GM19023 (cell line): Measurements from ENCODE around the gene TIMM44.

ENCODE experiments used
- ATAC-seq: cut with Tn5 transposase; IDR thresholded peaks from one replicate; pipeline ENCODE4 v1.9.1; 2021; ENCODE audit warnings: mild to moderate bottlenecking, moderate library complexity; ENCODE audit not compliant: unreplicated experiment

The TIMM44 gene

DNA sequence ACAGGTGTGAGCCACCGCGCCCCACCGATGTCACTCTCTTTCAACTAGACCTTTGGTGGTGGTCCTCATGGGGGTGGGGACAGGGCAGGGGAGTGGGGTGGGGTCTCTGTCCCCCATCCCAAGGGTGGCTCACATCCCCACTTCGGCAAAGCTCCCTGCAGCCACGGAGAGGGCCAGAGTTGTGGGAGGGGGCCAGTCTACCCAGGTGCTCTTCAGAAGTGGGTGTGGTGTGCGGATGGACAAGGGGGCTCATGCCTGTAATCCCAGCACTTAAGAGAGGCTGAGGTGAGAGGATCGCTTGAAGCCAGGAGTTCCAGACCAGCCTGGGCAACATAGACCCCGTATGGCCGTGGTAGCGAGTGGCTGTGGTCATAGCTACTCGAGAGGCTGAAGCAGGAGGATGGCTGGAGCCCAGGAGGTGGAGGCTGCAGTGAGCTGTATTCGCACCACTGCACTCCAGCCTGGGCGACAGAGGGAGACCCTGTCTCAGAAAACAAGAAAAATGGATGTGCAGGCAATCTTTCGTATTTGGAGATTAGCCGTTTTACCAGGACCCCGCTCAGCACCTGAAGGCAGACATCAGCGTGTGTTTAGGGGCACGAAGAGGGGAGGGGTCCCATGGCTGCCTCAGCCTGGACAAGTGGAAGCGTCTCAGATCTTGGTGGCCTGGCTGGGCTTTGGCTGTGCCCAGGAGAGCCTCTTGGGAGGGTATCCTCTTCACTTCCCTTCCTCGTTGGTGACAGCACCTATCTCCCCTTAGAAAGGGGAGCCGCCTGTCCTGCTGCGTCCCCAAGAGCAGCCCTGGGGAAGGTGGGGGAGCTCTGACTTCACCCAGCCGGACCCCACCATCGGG lies 28.0 kb downstream of the TIMM44 start:
- no peak for ATAC-seq

DNA sequence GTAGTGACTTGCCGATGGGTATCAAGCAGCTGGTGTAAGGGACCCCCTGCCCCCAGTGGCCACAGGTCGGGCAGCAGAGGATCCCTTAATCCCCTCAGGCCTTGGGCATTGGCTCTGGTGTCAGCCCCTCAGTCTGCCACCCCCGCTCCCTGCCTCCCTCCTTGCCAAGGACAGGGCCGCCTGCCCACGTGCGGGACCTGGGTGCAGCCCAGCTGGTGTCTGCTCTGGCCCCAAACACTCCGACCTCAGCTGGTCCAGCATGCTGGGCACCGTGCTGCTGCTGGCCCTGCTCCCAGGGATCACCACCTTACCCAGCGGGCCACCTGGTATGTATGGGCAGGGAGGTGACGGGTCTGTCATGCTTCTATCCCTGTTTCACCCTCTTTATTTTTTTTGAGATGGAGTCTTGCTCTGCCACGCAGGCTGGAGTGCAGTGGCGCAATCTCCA lies 28.8 kb downstream of the TIMM44 start, which contains the start of gene TGFBR3L:
TGFBR3L (plus strand) TSS at position 233 of the 448 bp plus-strand sequence.
- ATAC-seq: no peak

DNA sequence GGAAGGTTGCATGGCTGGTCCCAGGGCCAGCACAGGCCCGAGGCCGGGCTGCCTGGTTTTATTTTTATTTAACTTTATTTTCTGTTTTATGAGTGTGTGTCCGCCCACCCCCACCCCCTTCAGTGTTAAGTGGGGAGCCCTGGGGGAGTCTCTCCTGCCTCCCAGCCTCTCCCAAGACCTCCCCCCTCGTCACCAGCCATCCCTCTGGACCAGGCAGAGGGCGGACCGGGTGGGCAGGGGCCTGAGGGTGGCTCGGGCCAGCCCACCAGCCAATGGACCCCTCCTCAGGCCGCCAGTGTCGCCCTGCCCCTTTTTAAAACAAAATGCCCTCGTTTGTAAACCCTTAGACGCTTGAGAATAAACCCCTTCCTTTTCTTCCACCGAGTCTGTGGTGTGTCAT lies 29.4 kb downstream of the TIMM44 start:
- no peak for ATAC-seq

DNA sequence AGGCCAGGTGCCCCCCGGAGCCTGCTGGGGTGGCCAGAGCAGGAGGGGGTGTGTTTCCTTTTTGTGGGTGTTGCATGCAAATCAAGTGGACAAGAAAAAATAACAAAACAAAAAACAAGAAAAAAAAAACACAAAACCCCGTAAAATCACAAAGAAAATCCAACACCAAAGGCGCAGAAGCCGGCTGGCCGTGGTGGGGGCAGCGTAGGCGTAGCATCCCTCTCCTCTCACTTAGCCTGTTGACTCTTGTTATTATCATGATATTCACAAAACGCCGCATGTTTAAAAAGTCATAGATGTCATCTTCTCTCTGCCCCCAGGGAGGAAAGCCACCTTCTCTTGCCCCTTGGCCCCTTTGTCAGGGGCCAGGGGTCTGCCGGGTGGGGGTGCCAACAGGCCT lies 29.8 kb downstream of the TIMM44 start:
- no peak for ATAC-seq

DNA sequence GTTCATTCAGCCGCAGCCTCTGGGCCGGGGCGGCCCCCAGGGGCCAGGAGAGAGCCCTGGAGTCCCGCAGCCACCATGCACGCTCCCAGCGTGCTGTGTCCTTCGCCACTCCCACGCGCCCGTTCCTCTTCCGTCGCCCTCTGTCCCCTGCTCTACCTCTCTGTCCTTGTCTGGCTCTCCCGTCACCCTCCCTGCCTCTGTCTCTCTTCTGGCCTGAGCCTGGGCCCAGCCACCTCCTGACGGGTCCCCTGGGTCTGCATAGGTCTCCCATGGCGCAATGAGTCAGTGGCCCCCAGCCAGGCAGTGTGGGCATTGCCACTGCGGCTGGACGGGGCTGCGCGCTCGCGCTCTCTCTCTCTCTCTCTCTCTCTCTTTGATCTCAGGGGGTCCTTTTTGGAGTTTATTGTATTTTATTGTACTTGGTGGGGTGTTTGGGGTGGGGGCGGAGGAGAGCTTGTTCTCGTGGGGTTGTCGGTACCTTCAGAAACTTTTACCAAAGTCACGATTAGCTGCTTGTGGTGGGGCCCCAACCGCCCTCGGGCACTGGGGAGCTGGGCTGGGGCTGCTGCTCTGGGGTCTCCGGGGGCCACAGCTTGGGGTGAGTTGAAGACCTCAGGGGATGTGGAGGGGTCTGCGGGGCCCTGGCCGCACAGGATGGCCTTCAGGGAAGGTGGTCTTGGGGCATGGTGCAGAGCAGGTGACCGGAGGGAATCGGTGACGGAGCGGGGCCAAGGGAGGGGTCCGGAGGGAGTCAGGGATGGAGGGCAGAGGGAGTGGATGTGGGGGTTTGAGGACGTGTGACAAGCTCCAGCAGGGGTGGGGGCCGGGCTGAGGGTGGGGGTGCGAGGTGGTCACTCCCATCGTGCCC lies 30.5 kb downstream of the TIMM44 start:
- ATAC-seq: no peak

DNA sequence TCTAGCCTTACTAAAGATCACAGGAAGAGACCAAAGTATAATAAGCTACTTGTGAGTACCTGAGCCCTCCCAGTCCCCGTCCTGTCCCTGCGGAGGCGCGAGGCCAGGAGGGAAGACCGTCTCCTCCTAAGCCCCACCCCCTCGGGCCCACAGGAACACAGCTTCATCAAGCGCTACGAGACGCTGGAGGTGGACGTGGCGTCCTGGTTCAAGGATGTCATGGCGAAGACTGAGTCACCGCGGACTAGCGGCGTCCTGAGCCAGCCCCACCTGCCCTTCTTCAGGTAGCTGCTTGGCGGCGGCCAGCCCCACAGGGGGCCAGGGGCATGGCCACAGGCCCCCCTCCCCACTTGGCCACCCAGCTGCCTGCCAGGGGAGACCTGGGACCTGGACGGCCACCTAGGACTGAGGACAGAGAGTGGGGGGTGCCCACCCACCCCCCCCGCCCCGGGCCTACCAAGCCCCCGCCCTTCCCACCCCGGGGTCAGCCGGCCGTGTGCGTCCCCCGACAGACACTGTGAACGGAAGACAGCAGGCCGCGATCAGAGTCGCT lies 31.2 kb downstream of the TIMM44 start:
- no peak for ATAC-seq

DNA sequence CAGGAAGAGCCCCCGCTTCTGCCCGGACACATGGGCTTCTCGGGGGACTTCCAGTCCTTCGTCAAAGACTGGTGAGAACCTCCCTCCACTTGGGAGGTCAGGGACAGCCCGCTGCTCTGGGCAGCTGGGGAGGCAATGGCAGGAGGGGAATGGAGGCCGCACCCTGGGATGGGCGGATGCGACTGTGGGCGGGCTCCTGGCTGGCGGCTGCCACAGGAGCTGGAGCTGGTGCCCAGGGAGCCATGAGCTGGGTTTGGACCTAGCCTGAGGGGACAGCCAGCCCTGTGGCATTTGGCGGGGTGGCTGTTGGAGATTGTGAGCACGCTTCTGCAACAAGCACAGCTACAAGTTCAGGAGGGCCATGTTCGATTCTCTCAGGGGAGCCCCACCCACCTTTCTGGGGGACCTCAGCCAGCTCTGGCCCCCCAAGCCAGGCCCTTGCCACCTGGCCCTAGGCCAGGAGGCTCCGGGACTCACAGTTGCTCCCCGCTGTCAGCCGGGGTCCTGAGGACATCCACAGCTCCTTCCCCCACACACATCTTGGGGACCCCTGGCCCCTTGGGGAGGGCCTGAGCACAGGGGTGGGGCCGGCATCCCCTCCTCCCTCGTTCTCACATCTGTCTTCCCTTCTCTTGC lies 31.8 kb downstream of the TIMM44 start:
- no peak for ATAC-seq

DNA sequence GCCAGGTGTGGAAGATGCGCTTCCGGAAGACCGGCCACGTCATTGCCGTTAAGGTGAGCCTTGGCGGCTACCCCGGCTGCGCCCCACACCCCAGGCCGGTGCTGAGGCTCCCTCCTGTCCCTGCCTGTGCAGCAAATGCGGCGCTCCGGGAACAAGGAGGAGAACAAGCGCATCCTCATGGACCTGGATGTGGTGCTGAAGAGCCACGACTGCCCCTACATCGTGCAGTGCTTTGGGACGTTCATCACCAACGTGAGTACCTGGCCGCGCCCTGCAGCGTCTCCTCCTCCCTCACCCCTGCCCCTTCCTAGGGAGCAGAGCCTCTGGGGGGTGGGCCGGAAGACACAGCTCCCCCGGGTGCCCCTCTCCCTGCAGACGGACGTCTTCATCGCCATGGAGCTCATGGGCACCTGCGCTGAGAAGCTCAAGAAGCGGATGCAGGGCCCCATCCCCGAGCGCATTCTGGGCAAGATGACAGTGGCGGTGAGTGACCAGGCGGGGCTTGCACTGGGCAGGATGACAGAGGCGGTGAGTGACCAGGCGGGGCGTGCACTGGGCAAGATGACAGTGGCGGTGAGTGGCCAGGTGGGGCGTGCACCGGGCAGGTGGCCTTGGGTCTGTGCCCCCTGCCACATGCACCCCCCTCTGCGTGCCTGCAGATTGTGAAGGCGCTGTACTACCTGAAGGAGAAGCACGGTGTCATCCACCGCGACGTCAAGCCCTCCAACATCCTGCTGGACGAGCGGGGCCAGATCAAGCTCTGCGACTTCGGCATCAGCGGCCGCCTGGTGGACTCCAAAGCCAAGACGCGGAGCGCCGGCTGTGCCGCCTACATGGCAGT lies 32.9 kb downstream of the TIMM44 start:
- no peak for ATAC-seq

DNA sequence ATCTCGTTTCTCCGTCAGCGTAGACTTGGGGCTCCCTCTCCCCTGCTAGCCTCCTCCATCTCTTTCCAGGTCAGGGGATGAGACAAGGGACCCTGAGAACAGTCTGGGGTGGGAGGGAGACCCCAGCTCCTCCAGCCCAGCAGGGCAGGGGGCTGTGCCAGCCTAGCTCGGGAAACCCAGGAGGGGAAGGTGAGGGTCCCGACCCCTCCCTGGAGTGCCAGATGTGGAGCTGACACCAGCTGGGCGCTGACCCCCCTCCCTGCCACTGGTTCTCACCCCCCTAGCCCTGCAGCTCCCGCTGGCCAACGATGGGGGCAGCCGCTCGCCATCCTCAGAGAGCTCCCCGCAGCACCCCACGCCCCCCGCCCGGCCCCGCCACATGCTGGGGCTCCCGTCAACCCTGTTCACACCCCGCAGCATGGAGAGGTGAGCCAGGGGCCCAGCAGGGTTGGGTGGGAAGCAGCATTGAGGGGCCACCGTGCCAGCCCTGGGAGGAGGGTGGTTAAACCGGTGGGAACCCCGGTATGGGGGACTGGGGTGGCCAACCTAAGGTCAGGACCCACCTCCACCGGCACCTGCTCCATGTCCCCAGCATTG lies 33.9 kb downstream of the TIMM44 start:
- no peak for ATAC-seq

DNA sequence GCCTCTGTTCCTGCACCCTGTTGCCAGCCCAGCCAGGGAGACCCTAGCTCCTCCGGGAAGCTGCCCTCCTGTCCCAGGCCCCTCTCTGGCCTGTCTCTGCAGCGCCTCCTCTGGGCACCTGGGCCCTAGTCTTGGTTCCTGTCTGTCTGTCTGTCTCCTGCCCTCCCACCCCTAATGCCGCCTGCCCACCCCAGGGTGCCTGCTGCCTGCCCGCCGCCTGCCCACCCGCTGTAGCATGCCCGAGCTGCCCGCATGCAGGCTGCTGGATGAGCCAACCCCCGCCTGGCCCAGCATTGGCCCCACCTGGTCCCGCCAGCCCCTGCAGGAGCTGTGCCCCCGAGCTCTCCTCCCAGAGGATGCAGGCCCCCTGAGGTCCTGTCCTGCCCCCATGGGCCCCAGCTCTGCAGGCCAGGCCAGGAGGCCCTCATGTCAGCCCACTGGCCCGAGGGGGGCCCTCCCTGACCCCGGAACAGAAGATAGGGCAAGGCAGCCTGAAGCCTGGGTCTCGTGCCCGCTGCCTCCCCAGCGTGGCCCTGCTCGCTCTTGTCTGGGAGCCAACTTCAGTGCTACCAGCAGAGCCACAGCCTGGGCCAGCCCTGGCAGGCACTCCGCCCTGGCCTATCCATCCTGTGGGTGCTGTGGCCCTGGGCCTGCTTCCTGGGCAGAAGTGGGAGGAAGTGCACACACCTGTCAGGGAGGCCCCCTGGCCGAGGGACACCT lies 34.6 kb downstream of the TIMM44 start:
- ATAC-seq: no peak

DNA sequence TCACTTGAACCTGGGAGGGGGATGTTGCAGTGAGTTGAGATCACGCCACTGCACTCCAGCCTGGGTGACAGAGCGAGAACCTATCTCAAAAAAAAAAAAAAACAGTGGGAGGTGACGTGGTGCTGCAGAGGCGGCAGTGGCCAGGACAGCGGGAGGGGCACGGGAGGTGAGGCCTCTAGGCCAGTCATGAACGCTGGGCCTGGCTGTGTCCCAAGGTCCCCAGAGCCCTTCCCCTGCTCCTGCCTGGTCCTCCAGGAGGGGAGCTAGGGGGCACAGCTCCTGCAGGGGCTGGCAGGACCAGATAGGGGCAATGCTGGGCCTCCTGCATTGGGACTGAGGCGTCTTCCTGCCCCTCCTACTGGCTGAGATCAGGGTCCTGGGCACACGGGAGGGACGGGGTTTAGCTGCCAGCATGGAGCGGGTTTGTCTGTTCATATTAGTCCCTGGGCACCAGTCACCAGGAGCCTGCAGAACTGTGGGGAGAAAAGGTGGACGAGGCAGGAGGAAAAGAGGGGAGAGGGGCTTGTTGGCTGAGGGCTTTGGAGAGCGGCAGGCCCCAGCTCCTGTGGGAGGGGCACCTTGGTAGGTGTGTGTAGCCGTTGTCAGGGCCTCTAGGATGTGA lies 35.3 kb downstream of the TIMM44 start:
- no peak for ATAC-seq

DNA sequence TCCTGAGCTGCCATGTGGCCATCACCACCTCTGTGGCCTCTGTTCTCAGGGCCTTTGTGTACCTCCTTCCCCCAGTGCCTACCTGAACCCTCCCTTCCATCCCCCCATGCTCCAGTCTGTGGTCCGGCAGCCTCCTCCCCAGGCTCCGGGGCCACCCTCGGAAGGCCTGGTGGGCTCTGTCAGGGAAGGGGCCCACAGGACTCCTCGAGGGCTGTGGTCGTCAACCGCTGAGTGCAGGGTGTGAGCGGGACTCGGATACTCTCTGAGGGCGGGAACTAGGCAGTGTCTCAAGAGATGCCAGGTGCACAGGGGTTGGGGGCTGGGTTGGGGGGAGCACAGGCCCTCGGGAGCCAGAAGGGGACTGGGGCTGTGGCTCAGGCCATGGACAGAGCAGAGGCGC lies 35.9 kb downstream of the TIMM44 start:
- ATAC-seq: no peak

DNA sequence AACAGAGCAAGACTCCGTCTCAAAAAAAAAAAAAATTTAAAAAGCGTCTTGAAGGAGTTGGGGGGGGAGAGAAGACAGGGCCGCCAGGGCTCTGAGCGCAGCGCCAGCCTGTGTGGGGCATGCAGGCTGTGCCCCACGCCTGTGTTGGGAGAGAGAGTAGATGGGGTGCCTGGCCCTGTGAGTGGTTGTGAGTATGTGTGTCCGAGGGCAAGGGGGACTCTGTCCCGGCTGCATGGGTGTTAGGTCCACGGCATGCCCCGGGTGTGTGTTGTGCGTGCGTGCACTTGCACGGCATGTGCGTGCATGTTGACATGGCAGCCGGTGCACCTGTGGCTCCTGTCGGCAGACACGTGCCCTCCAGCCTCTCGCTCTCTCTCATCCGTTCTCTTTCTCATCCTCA lies 36.3 kb downstream of the TIMM44 start:
- ATAC-seq: no peak

DNA sequence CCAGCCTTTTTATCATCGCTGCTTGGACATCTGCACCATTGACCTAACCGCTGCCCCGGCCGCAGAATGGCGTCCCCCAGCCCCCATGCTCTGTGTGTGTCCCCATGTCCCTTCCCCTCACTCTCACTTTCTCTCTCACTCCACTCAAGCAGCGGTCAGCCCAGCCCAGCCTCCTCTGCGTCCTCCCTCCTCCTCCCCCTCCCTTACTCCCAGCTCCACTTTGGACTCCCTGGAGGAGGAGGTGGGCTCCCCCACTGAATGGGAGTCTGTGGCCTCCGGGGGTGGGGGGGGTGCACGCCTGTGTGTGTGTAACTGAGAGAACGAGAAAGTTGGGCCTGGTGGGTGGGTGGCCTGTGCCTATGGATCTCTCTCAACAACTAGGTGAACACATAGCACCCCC lies 37.6 kb downstream of the TIMM44 start:
- ATAC-seq: no peak

DNA sequence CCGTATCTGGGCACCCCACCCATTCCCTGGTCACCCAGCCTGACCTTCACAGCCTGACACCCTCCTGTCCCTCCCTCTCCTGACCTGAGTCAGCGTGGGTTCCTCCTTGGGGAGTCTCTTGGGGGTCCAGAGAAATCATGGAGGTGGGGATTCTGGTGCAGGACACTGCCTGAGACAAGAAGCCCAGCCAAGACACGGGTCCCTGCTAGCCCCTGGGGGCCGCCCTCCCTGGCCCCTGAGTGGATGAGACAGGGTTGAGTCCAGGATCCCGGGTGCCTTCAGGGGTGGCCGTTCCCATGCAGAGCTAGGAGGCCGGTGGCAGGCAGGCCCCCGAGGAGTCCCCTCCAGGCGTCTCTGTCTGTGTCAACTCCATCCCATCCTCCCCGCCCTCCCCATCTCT lies 38.2 kb downstream of the TIMM44 start:
- no peak for ATAC-seq

DNA sequence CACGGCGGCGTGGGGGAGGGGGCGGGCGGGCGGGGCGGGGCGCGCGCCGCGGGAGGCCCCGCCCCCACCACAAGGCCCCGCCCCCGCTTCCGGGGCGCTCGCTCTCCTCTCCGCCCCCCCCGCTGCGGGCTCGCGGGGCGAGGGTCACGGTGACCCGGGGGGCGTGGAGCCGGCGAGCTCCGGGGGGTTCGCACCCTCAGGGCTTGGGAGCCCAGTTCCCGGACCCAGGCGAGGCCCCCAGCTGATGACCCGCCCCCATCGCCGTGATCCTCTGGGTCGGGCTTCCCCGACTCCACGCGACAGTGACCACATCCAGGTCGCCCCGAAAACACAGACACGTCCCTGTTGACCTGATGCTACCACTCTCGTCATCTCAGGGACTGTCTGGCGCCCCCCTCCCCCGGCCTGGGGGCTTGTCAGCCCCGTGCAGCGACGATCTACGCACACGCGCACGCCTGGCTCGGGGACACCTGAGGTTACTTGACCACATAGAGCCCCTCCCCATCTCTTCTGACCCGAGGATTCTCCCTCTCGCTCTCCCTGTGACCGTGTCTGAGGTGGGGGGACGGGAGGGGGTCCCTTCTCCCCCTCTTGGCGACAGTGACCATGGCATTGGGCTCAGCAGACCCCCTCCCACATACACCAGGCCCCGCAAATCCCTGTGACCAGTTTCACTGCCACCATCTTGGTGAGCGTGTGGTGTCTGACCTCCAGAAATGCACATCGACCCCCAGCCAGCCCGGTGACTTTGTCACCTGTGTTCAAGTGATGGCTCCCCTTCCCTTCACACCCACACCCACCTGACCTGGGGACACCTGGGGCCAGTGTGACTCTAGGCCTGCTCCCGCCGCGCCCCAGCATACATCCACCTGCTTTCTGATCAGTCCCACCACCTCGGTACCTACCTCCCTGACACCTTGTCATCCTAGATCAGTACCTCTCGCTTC lies 39.1 kb downstream of the TIMM44 start:
- peak; percentile 35 for ATAC-seq

DNA sequence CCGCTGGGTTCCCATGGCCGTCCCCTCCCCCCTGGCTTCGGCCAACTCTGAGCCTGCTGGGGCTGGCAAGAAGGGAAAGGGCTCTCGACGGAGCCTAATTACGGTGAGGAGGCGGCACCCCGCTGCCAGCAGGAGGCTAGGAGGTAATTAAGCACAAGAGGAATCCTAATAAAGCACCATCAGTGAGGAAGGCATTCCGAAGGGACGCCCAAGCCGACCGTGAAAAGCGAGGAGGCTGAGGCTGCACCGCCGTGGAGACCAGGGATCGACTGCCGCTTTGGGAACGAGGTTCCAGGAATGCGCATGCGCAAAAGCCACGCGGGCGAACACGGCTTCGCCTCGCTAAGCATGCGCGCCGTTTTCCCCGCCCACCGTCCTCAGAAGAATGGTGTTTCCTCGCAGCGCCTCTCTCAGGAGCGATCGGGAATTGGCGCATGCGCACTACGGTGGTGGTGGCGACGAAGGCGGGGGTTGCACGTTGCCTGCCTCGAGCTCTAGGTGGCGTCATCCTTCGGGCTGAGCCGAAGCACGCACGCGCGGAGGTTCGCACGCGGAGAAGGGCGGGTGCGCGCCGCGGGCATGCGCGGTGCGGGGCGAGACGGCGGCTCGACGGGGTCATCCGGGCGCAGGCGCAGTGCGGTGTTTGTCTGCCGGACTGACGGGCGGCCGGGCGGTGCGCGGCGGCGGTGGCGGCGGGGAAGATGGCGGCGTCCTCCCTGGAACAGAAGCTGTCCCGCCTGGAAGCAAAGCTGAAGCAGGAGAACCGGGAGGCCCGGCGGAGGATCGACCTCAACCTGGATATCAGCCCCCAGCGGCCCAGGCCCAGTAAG lies 40.0 kb downstream of the TIMM44 start, which contains the start of gene MAP2K7:
MAP2K7 (plus strand) TSS at position 634 of the 830 bp plus-strand sequence; CDS start at position 702, 68 bp downstream.
- peak; percentile 89 for ATAC-seq
